Femur (tissue), 1 donor: Measurements from ENCODE around the gene EDNRA.
"Not testable (repeated sequence)": the region's sequence is repeated elsewhere in the genome, so short reads cannot be mapped to it uniquely, and the experiment has no call there.

Source experiments
- DNase-seq: peaks from one replicate; pipeline ENCODE4 v3.0.0-alpha.2; 2017

EDNRA gene

GRCh38 chr4:147480891-147481576 lies at the start of gene EDNRA:
Gene EDNRA, plus strand, starts transcription at chr4:147481097. Its CDS starts 4,585 bp downstream, at chr4:147485682.
- DNase-seq, result peak; percentile 62

- not testable (repeated sequence) for DNase-seq
These were observed 46.5 kb upstream of the EDNRA start for GRCh38 chr4:147434370-147434769.

GRCh38 chr4:147440442-147440841 lies 40.5 kb upstream of the EDNRA start:
- DNase-seq, result no peak

GRCh38 chr4:147447786-147448185 lies 33.1 kb upstream of the EDNRA start:
- DNase-seq, result no peak

GRCh38 chr4:147453561-147454141 lies 27.2 kb upstream of the EDNRA start:
- DNase-seq, result no peak

- no peak for DNase-seq
These were observed 24.2 kb upstream of the EDNRA start for GRCh38 chr4:147456706-147457105.

GRCh38 chr4:147461161-147461560 lies 19.7 kb upstream of the EDNRA start:
- no peak for DNase-seq

GRCh38 chr4:147463065-147463464 lies 17.8 kb upstream of the EDNRA start:
- DNase-seq, result no peak

GRCh38 chr4:147465461-147465860 lies 15.4 kb upstream of the EDNRA start:
- no peak for DNase-seq

GRCh38 chr4:147477439-147477838 lies 3.5 kb upstream of the EDNRA start:
- no peak for DNase-seq

- peak; percentile 26 for DNase-seq
These were observed 1.5 kb upstream of the EDNRA start for GRCh38 chr4:147479376-147479775.

GRCh38 chr4:147479786-147480185 lies 1.1 kb upstream of the EDNRA start:
- peak; percentile 36 for DNase-seq

- peak; percentile 28 for DNase-seq
These were observed 401 bp upstream of the EDNRA start for GRCh38 chr4:147480502-147480890.

GRCh38 chr4:147481577-147482109 lies 746 bp downstream of the EDNRA start:
- DNase-seq, result peak; percentile 30

GRCh38 chr4:147482281-147482680 lies 1.4 kb downstream of the EDNRA start:
- DNase-seq, result no peak

GRCh38 chr4:147485167-147485566 lies 4.3 kb downstream of the EDNRA start:
- no peak for DNase-seq

- DNase-seq, result no peak
These were observed 6.7 kb downstream of the EDNRA start for GRCh38 chr4:147487616-147488015.

GRCh38 chr4:147488556-147488955 lies 7.7 kb downstream of the EDNRA start:
- no peak for DNase-seq

- DNase-seq, result no peak
These were observed 10.2 kb downstream of the EDNRA start for GRCh38 chr4:147491086-147491485.

- DNase-seq, result no peak
These were observed 11.4 kb downstream of the EDNRA start for GRCh38 chr4:147492306-147492705.

- peak; percentile 73 for DNase-seq
These were observed 11.9 kb downstream of the EDNRA start for GRCh38 chr4:147492761-147493160.

GRCh38 chr4:147493307-147493706 lies 12.4 kb downstream of the EDNRA start:
- DNase-seq, result no peak

- no peak for DNase-seq
These were observed 13.4 kb downstream of the EDNRA start for GRCh38 chr4:147494301-147494700.

GRCh38 chr4:147496500-147496899 lies 15.6 kb downstream of the EDNRA start:
- no peak for DNase-seq
